Midbrain (tissue), 1 donor: ENCODE results near the gene NLRC5.
A peak's percentile ranks its signal among the peaks of the same experiment; 100 is the strongest.
"Not testable (repeated sequence)": the region's sequence is repeated elsewhere in the genome, so short reads cannot be mapped to it uniquely, and the experiment has no call there.

Source experiments
- DNase-seq: peaks from one replicate; lab custom pipeline; 2025; lab: John Stamatoyannopoulos, UW

Gene NLRC5

DNA sequence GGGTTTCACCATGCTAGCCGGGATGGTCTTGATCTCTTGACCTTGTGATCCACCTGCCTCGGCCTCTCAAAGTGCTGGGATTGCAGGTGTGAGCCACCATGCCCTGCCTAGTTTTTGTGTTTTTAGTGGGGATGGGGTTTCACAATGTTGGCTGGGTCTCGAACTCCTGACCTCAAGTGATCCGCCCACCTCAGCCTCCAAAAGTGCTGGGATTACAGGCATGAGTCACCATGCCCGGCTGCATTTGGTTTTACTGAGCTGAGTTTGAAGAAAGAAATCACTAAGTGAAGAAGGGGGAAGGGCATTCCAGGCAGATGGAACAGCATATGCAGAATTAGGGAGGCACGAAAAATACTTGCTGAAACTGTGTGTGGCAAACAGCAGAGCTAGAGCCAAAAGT, 110.6 kb downstream of the NLRC5 start:
- DNase-seq: not testable (repeated sequence)

- no peak for DNase-seq
Measured at GRCh38 chr16:57100445-57100844, 111.1 kb downstream of the NLRC5 start.

GRCh38 chr16:57102888-57103851, 113.8 kb downstream of the NLRC5 start:
- DNase-seq: peak; percentile 40

DNA sequence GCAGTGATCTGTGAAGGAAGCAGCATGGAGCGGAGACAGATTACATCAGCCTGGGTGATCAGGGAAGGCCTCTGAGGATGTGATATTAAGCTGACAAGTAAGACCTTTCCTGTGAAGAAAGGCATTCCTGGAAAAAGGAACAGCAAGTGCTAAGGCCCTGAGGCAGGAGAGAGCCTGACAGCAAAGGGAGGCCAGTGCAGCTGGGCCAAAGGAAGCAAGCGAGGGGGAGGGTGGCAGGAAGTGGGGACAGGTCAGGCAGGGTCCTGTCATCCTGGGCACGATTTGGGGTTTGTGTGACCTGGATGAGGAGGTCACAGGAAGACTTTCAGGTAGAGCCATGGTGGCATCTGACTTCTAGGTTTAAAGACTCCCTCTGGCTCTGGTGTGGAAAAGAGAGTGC, 115.3 kb downstream of the NLRC5 start:
- DNase-seq: no peak

DNA sequence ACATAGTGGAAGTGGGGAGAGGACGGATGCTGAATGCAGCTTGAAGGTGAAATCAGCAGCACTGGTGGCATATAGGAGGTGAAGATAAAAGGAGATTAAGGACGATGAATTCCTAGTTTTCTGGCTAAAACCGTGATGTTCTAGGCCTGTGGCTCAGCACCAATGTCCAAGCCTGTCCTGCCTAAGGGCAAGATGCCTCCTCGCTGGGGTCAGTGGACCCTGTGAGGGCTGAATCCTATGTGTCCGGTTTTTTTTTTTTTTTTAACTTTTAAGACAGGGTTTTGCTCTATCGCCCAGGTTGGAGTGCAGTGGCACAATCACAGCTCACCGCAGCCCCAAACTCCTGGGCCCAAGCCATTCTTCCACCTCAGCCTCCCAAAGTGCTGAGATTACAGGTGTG, 115.8 kb downstream of the NLRC5 start:
- no peak for DNase-seq

DNA sequence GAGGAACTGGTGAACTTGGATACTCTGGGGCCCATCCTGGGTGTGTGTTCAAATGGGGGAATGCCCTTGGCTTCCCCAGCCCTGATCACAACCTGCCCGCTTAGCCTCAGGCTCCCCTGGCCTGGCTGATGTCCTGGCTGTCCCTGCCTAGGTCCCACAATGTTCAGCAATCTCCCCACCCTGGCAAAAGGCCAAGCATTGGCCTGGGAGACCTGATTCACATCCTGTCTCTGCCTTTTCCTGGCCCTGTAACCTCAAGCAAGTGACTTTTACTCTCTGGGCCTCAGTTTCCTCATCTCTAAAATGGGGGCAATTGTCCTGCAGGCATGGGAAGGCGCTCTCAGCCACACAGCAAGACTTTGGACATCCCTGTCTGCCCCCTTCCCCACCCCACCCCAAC, 117.4 kb downstream of the NLRC5 start:
- no peak for DNase-seq

DNA sequence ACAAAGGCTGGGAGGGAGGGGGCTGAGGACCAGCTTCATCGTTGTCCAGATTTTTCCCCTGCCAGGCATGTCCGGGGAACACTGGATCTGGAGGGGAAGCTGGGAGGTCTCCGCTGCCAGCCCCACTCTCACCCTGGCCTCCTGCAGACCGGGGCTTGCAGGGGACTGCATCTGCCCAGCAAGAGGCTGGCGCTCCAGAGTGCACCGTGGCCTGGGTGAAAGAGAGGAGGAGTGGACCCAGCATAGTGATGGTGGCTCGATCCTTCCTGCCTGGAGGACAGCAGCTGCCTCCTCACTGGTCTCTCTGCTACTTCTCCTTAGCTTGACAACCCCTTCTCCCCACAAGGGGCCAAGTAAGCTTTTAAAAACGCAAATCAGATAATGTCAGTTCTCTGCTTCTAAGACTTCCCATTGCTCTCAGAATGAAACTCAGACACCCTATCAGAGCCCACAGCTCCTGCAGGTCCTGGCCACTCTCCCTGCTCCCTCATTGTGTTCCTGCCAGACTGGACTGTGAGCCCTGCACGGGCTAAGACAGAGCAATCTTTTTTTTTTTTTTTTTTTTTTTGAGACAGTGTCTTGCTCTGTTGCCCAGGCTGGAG, 118.1 kb downstream of the NLRC5 start:
- DNase-seq: no peak

DNA sequence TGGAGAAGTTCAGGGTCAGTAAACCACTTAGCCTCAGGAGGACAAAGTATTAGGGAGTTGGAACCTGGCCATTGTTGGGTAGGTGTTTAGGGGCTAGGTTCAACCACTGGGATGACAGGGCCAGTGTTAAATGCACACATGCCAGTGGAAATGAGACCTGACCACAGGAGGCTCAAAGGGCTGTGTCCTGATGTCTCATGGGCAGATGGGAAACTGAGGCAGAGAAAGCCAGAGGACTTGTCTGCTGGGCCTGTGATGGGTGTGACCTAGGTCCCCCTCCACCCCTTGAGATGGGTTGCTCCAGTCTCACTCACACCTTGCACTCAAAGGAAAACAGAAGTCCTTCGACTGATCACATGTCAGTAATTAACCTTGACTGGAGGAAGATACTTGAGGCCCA, 119.1 kb downstream of the NLRC5 start:
- no peak for DNase-seq

- not testable (repeated sequence) for DNase-seq
Measured at GRCh38 chr16:57109259-57110105, 120.1 kb downstream of the NLRC5 start.

- no peak for DNase-seq
Measured at GRCh38 chr16:57110937-57111336, 121.6 kb downstream of the NLRC5 start.

DNA sequence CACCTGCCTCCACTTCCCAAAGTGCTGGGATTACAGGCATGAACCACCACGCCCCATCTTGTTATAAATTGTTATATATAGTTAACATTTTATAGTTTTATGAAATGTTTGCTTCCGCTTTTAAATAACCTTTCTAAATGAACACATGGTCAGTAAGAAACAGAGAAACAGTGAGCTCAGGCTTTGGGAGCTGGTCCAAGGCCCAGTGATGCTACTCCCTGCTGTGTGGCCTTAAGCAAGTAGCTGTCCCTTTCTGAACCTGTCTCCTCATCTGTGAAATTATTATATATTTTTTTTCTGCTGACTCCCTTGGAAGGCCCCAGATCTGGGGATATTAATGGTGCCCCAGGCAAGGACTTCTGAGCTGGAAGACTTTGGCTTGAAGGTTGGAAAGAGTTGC, 122.1 kb downstream of the NLRC5 start:
- DNase-seq: no peak

- DNase-seq: no peak
Measured at GRCh38 chr16:57112403-57113041, 123.2 kb downstream of the NLRC5 start.

DNA sequence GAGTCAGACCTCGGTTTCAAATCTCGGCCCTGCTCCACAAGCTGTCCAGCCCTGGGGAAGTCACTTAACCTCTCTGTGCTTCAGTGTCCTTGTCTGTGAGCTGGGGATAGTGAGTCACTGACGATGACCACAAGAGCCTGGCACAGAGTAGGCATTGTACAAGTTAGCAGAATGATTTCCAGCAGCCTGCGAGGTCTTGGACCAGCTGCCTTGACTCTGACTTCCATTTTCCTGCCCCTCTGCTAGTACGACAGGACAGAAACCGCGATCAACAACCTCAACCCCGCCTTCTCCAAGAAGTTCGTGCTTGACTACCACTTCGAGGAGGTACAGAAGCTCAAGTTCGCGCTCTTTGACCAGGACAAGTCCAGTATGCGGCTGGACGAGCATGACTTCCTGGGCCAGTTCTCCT, 123.7 kb downstream of the NLRC5 start:
- DNase-seq: no peak

DNA sequence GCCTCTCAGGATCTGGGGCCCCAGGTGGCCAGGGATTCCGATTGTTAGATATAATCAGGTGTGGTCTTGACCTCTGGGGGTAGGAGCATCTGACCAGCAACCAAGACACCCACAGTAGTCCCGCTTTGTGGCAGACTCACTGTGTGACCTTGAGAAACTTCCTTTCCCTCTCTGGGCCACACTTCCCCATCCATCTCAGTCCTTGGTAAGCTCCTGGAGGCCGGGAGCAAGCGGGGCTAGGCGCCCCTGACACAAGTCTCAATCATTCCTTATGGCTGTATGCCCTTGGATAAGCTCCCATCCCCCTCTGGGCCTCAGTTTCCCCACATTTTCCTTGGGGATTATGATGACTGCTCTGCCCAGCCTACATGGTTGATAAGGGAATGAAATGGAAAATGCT, 124.3 kb downstream of the NLRC5 start:
- DNase-seq: no peak

DNA sequence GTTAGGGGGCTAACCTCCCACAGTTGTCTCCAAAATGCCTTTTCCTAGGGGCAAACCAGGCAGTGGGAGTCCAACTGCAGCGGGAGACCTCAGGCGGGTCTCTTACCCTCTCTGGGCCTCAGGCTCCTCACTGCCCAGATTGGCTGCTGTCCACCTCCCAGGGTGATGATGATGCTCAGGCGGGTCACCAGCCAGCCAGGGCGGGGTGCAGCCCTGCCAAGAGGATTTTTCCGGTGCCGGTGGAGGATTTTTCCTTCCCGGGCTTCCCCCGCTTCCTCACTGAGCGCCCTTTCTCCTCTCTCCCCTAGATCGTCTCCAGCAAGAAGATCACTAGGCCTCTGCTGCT, 125.8 kb downstream of the NLRC5 start:
- DNase-seq: no peak

GRCh38 chr16:57115514-57116182, 126.3 kb downstream of the NLRC5 start:
- DNase-seq: peak; percentile 96

DNA sequence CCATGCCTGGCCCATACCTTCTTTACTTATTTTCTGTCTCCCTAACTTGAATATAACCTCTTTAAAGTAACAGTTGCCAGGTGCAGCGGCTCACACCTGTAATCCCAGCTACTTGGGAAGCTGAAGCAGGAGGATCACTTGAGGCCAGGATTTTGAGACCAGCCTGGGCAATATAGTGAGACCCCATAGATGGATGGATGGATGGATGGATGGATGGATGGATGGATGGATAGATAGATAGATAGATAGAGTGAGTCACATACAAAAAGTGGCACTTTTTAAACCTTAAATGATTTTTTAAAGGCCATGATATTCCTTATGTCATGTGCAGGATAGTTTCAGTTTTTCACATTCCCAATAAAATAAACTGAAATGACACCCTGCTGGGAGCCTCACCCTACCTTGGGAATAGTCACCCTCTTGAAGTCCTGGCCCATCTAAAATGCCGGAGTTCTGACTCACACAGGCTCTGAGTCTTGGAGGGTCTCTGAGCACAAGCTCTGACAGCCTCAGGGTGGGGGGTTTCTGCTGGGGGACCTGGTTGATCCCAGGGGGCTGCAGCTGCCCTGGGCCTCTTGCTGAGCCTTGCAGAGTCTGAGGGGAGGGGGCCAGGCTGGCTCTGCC, 129.2 kb downstream of the NLRC5 start:
- DNase-seq: no peak

DNA sequence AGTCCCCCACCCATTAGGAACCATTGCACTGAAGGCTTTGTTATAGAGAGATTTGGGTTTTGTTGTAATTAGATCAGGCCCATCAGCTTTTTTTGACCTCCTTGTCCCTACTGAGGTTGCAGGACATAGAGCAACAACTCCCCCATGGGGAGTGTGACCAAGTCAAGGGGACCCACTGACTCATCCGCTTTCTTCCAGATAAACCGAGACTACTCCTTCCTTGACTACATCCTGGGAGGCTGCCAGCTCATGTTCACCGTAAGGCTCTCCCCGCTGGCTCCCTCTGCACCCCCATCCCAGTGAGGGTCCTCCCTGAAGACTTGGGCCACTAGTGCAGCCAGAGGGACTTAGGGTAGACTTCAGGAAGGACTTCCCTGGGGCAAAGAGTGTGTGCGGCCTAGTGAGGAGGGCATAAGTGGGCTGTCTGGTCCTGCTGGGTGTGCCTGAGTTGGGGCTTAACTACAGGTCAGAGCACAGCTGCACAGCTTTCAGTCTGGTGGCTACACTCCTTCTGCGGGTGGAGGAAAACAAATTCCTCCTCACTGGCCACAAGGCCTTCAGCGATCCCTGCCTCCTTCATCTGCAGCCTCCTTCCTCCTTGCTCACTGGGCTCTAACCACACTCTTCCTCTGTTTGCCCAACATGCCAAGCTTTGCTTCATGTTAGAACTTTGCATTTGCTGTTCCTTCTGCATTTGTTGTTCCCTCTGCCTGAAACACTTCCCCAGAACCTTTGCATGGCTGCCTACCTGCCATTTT, 134.0 kb downstream of the NLRC5 start:
- no peak for DNase-seq

DNA sequence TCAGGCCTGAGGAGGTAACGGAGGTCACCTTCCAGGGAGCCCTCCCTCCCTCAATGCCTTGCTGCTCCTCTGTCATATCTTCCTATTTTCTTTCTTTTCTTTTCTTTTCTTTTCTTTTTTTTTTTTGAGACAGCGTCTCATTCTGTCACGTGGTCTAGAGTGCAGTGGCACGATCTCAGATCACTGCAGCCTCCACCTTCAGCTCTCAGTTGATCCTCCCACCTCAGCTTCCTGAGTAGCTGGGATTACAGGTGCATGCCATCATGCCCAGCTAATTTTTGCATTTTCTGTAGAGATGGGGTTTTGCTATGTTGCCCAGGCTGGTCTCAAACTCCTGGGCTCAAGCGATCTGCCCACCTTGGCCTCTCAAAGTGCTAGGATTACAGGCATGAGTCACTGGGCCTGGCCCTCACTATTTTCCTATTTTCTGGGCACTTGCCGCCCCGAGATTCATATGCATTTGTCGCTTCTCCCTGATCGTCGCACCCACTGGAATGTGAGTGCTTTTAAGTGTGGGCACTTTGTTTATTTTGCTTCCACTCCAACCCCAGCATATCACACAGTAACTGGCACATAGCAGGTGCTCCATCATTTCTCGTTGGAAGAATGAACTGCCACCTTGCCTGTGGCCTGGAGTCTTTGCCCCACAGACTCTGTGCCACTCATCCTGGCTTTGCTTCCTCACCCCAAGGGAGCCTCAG, 134.8 kb downstream of the NLRC5 start:
- DNase-seq: no peak

DNA sequence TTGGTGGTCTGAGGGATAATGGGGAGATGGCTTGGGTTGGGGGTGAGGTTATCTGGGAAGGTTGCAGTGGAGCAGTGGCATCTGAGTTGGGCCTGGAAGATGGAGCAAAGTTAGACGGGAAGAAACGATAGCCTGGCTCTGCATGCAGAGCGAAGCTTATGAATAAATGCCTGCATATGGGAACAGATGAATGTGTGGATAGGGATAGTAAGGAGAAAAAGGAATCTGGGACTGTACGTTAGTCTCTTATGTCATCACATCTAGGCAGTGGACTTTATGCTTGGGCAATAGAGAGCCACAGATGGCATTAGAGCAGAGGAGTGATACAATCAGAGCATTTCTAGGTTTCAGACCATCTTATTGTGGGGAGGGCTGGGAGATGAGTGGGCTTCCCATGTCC, 136.0 kb downstream of the NLRC5 start:
- DNase-seq: no peak
